HCT116 (cell line): ENCODE measurements around the gene ZYX.

Experiments used
- CTCF ChIP-seq, 3 experiments: fragments of 200-600 bp in 1 of 3; sonication (generic) in 1 of 3; IDR thresholded peaks in 2 of 3; conservative IDR thresholded peaks in 1 of 3; 2 replicates each; pipeline ENCODE4 v1.5.1; 2012 to 2017; ENCODE audit warnings: low read depth in 2 of 3, low read length in 2 of 3, antibody characterized with exemption in 1 of 3, borderline replicate concordance in 1 of 3, control low read depth in 1 of 3, mild to moderate bottlenecking in 1 of 3, mixed read lengths in 1 of 3, mixed run types in 1 of 3, moderate library complexity in 1 of 3; ENCODE audit not compliant: insufficient read depth in 1 of 3
- EZH2 ChIP-seq: fragments of 200-600 bp; sonication (generic); IDR thresholded peaks from 2 replicates; pipeline ENCODE4 v1.6.1; 2017; ENCODE audit warnings: antibody characterized with exemption, mixed run types
- EZH2phosphoT487 ChIP-seq: fragments of 200-600 bp; IDR thresholded peaks from 2 replicates; pipeline ENCODE4 v1.6.1; 2018; ENCODE audit warnings: antibody characterized with exemption, borderline replicate concordance
- JUND ChIP-seq: IDR thresholded peaks from 2 replicates; pipeline ENCODE4 v1.6.1; 2012
- MAX ChIP-seq: IDR thresholded peaks from 2 replicates; pipeline ENCODE4 v1.6.1; 2012
- POLR2A ChIP-seq: IDR thresholded peaks from 2 replicates; pipeline ENCODE4 v1.7.0; 2011; ENCODE audit warnings: borderline replicate concordance; ENCODE audit not compliant: insufficient read depth, insufficient read length; ENCODE audit errors: extremely low read depth
- REST ChIP-seq: IDR thresholded peaks from 2 replicates; pipeline ENCODE4 v1.6.1; 2012; ENCODE audit warnings: low read depth
- SP1 ChIP-seq: IDR thresholded peaks from 2 replicates; pipeline ENCODE4 v1.6.1; 2012; ENCODE audit warnings: low read depth
- YY1 ChIP-seq: IDR thresholded peaks from 2 replicates; pipeline ENCODE4 v1.6.1; 2011; ENCODE audit warnings: low read length, low read depth, moderate library complexity, mild to moderate bottlenecking; ENCODE audit not compliant: insufficient replicate concordance; ENCODE audit errors: extremely low read depth
- ZNF274 ChIP-seq: fragments of 200-500 bp; sonication (Bioruptor generic); IDR thresholded peaks from 2 replicates; pipeline ENCODE4 v1.6.1; 2014; ENCODE audit warnings: mild to moderate bottlenecking, low read depth, low read length, inconsistent platforms

- TF ChIP-seq POLR2A (no peak), ZNF274 (no peak), REST (no peak), MAX (no peak), CTCF (IDR thresholded peaks at IDR 0.05 in 2 of 3, conservative IDR thresholded peaks at IDR 0.05 in 1 of 3; ENCODE audit: borderline replicate concordance in 1 of 3, insufficient read depth in 1 of 3, low read depth in 2 of 3, low read length in 2 of 3) (no peak), EZH2phosphoT487 (no peak), SP1 (peak; percentile 27; the same call in 1 of the 2 replicates), EZH2 (no peak), JUND (no peak), YY1 (no peak)
Measured at GRCh38 chr7:143407287-143408251, 26.4 kb downstream of the ZYX start.
